ENCODE results near the gene MRTFB.

The MRTFB gene

DNA sequence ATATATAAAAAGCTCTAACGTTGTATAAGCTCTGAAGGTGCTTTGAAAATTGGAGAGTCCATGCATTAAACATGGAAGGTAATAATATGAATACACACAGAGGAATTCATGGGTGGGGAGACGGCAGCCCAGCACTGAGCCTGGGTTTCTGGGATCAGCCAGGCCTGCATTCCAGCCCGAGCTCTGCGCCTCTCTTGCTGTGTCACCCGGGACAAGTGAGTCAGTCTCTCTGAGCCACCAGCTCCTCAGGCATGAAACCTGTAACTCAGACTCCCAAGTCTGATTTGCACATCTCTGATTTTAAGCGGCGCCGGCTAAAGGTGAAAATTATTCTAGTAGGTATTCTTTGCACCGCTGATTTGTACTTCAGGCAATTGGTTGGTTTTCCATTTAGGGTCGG, 238.8 kb downstream of the MRTFB start:
- TF ChIP-seq POLR2A (IDR thresholded peaks at IDR 0.05; ENCODE audit: extremely low read depth, insufficient read length) (no peak), MAX (IDR thresholded peaks at IDR 0.05; ENCODE audit: low read depth, low read length) (no peak), MYC (IDR thresholded peaks at IDR 0.05; ENCODE audit: low read depth, low read length) (no peak)
- TF ChIP-seq, protein P1, sequence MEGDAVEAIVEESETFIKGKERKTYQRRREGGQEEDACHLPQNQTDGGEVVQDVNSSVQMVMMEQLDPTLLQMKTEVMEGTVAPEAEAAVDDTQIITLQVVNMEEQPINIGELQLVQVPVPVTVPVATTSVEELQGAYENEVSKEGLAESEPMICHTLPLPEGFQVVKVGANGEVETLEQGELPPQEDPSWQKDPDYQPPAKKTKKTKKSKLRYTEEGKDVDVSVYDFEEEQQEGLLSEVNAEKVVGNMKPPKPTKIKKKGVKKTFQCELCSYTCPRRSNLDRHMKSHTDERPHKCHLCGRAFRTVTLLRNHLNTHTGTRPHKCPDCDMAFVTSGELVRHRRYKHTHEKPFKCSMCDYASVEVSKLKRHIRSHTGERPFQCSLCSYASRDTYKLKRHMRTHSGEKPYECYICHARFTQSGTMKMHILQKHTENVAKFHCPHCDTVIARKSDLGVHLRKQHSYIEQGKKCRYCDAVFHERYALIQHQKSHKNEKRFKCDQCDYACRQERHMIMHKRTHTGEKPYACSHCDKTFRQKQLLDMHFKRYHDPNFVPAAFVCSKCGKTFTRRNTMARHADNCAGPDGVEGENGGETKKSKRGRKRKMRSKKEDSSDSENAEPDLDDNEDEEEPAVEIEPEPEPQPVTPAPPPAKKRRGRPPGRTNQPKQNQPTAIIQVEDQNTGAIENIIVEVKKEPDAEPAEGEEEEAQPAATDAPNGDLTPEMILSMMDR (IDR thresholded peaks at IDR 0.05; ENCODE audit: low read depth, low read length), result no peak
- no peak for DNase-seq (ENCODE audit: low read depth)
- no peak overlapping the region for H3K4me3 ChIP-seq (ENCODE audit: low read depth, low read length)

DNA sequence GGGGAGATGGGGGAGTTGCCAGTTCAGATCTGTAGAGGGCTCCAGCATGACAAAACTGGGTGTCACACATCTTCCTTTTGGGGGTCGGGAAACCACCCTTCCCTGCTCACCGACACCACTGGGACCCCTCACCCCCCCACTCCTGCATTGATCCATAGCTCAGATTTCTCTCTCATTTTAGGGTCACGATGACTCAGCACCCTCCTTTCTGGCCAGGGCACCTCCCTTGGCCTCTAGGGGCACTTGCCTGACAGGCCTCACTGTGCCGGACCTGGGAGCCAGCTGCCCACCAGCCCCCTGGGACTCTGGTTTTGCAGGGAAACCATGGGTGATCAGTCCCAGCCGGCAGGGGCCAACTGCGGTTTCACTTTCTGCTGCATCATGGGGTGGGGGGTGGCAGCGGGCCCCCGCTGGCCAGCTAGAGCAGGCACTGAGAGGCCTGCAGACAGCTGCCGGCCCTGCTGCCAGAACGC, 239.4 kb downstream of the MRTFB start:
- TF ChIP-seq, protein P1 (IDR thresholded peaks at IDR 0.05; ENCODE audit: low read depth, low read length), result peak; percentile 29
- no peak for TF ChIP-seq MYC (IDR thresholded peaks at IDR 0.05; ENCODE audit: low read depth, low read length)
- TF ChIP-seq POLR2A (IDR thresholded peaks at IDR 0.05; ENCODE audit: extremely low read depth, insufficient read length), result no peak
- 0 out of 2 replicates have a peak, but pooled peaks have one; percentile 17 for TF ChIP-seq MAX (IDR thresholded peaks at IDR 0.05; ENCODE audit: low read depth, low read length)
- H3K4me3 ChIP-seq (ENCODE audit: low read depth, low read length), result no peak overlapping the region
- DNase-seq (ENCODE audit: low read depth), result peak; percentile 92

DNA sequence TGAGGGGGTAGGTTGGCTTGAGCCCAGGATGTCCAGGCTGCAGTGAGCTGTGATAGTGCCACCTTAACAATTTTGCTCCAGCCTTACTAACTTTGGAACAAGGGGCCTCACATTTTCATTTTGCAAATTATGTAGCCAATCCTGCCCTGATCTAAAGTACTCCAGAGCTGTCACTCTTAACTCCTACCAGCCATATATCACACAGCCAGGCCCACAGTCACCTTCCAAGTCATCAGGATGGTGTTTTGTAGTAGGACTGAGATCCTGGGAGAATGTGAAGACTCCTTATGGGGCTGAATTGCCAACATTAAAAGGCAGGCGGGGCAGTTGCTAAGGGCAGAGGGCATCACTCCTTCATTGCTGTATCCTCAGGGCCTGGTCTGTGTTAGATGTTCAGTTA, 243.0 kb downstream of the MRTFB start:
- no peak overlapping the region for H3K4me3 ChIP-seq (ENCODE audit: low read depth, low read length)
- TF ChIP-seq MAX (IDR thresholded peaks at IDR 0.05; ENCODE audit: low read depth, low read length), result no peak
- no peak for TF ChIP-seq POLR2A (IDR thresholded peaks at IDR 0.05; ENCODE audit: extremely low read depth, insufficient read length)
- no peak for DNase-seq (ENCODE audit: low read depth)

DNA sequence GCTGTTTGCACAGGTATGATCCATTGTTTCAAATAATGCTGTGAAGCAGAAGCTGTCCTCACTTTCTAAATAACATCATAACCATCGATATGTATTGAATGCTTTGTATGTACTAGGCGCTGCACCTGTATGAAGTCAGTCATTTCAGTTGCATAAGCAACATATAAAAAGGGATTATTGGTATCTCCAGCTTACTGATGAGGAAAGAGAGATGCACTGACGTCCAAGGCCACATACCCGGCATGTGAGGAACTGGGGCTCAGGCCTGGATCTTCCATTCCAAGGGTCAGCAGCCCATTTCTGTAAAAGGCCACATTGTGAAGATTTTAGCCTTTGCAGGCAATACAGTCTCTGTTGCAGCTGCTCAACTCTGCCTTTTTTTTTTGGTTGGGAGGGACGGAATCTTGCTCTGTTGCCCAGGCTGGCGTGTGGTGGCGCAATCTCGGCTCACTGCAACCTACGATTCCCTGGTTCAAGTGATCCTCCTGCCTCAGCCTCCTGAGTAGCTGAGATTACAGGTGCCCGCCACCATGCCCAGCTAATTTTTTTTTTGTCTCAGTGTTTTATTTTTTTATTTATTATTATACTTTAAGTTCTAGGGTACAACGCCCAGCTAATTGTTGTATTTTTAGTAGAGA, 244.7 kb downstream of the MRTFB start:
- no peak overlapping the region for H3K4me3 ChIP-seq (ENCODE audit: low read depth, low read length)
- TF ChIP-seq MYC (IDR thresholded peaks at IDR 0.05; ENCODE audit: low read depth, low read length), result no peak
- TF ChIP-seq MAX (IDR thresholded peaks at IDR 0.05; ENCODE audit: low read depth, low read length), result no peak
- TF ChIP-seq POLR2A (IDR thresholded peaks at IDR 0.05; ENCODE audit: extremely low read depth, insufficient read length), result no peak
- TF ChIP-seq, protein P1 (IDR thresholded peaks at IDR 0.05; ENCODE audit: low read depth, low read length), result no peak
- DNase-seq (ENCODE audit: low read depth), result no peak

Data from NB4 (cell line).